AG09309 (cell line): ENCODE results near the gene NDUFB5.

Experiments used
- DNase-seq: peaks from one replicate; pipeline ENCODE4 v3.0.0-alpha.2; 2010; ENCODE audit warnings: low read depth
- H3K4me3 ChIP-seq: 2 replicates; pipeline ENCODE4 v1.5.1; 2011; ENCODE audit warnings: mild to moderate bottlenecking, low read depth, low read length, moderate library complexity; ENCODE audit not compliant: control insufficient read depth
- TF ChIP-seq, protein P1 (sequence below): IDR thresholded peaks from 2 replicates; pipeline ENCODE4 v1.5.1; 2011; ENCODE audit warnings: mild to moderate bottlenecking, low read depth, low read length, inconsistent platforms; ENCODE audit not compliant: insufficient read depth, control insufficient read depth; ENCODE audit errors: missing control alignments

Gene NDUFB5

DNA sequence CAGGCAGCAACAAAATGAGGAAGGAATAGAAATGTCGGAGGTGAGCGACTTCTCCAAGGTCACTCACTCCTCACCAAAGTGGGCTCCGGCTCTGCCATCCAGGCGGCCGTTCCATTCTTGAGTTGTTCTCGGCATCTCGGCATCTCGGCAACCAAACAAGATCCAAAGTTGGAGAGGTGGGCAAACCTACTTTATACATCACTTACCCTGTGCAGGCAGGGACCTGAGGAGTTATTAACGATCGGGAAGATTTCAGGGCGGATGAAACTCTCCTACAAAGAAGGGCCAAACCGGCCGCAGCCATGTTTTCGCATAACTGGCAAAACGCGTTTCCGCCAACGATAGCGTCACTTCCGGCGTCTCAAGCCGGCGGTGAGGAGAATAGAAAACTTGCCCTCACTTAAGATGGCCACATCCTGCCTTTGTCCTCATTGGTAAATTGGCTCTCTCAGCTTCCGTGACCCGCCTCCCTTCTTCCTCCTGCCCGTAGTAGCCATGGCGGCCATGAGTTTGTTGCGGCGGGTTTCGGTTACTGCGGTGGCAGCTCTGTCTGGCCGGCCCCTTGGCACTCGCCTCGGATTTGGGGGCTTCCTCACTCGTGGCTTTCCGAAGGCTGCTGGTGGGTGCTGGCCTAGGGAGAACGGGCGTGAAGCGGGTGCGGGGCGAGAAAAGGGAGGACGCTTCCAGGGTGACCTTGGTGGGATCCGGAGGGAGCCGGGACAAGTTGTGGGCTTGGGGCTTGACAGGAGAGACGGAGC is at the start of gene NDUFB5, which contains the start of gene MRPL47:
Gene NDUFB5 (plus strand): TSS at position 474 of the 758 bp plus-strand sequence. CDS start 22 bp downstream, at position 496.
Gene MRPL47 (minus strand): TSS at position 318 of the 758 bp plus-strand sequence. CDS start 14 bp downstream, at position 304.
- TF ChIP-seq, protein P1, sequence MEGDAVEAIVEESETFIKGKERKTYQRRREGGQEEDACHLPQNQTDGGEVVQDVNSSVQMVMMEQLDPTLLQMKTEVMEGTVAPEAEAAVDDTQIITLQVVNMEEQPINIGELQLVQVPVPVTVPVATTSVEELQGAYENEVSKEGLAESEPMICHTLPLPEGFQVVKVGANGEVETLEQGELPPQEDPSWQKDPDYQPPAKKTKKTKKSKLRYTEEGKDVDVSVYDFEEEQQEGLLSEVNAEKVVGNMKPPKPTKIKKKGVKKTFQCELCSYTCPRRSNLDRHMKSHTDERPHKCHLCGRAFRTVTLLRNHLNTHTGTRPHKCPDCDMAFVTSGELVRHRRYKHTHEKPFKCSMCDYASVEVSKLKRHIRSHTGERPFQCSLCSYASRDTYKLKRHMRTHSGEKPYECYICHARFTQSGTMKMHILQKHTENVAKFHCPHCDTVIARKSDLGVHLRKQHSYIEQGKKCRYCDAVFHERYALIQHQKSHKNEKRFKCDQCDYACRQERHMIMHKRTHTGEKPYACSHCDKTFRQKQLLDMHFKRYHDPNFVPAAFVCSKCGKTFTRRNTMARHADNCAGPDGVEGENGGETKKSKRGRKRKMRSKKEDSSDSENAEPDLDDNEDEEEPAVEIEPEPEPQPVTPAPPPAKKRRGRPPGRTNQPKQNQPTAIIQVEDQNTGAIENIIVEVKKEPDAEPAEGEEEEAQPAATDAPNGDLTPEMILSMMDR, result no peak
- DNase-seq, result peak; percentile 86
- H3K4me3 ChIP-seq, result peak within 1 kb of the TSS; percentile 92

DNA sequence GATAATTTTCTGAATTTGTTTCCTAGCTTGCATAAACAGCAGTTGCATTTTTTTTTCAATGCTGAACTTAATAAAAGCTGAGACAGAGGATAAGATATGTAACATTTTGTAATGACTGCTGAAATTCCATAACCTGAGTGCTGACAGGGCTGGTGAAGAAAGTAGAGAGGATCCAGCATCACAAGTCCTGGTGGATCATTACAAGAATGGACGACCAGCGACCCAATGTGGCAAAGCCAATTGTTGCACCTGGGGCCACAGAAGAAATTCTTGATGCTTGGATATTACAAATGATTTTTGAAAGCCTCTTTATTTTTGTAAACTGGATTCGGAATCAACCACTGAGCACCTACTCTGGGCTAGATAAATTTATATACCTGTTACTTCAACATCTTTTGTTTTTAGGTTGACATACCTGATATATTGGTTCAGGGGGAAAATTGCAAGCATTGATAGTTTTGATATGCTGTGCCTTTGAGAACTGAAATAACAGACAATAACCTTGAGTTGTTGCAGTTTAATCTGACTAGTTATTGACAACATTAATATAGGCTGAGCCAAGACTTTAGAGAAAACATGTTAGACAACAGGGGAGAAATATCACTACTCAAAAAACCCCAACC is 45.7 kb upstream of the NDUFB5 start:
- TF ChIP-seq, protein P1, result peak; percentile 81
- no peak overlapping the region for H3K4me3 ChIP-seq
- peak; percentile 50 for DNase-seq

DNA sequence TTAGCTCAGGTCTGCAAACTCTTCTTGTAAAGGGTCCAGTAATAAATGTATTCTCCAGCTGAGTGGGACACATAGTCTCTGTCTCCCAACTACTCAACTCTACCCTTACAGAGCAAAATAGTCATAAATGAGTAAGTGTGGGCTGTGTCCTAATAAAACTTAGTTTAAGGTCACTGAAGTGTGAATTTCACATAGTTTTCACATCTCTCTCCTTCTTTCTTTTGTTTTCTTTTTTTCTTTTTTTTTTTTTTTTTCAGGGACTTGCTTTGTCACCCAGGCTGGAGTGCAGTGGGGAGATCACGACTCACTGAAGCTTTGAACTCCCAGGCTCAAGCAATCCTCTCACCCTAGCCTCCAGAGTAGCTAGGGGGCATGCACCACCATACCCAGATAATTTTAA is 43.8 kb upstream of the NDUFB5 start:
- no peak overlapping the region for H3K4me3 ChIP-seq
- DNase-seq, result no peak
- TF ChIP-seq, protein P1, result no peak

DNA sequence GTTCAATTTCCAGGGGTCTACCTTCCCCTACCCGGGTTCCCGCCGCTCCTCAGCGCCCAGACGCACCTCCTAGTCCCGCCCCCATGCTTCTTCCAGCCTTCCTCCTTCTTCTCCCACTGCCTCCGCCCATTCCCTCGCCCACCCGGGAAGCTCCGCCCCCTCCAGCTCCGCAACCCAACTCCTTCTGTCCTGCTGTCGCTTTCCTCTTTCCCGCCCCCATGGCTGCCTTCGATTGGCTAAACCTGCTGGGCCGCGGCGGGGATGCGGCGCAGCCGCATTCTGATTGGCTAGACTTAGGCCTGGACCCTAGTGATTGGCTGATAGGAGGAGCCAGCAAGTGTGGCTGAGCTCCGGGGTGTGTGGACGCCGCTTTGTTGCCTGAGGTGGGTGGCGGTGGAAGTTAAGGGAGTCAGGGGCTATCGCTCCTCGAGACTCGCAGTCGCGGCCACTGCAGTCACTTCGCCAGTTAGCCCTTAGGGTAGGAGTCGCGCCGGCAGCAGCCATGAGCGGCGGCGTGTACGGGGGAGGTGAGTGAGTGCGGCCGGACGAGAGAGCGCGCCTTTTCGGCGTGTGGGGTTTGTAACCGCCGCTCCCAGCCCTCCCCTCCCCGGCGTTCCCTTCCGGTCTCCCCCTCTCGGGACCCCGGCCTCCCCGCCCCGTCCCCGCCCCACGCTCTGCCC is 41.9 kb upstream of the NDUFB5 start, which contains the start of gene ACTL6A:
Gene ACTL6A (plus strand): TSS at position 336 of the 680 bp plus-strand sequence. CDS start 167 bp downstream, at position 503.
- peak within 1 kb of the TSS; percentile 67 for H3K4me3 ChIP-seq
- TF ChIP-seq, protein P1, result no peak
- peak; percentile 97 for DNase-seq

DNA sequence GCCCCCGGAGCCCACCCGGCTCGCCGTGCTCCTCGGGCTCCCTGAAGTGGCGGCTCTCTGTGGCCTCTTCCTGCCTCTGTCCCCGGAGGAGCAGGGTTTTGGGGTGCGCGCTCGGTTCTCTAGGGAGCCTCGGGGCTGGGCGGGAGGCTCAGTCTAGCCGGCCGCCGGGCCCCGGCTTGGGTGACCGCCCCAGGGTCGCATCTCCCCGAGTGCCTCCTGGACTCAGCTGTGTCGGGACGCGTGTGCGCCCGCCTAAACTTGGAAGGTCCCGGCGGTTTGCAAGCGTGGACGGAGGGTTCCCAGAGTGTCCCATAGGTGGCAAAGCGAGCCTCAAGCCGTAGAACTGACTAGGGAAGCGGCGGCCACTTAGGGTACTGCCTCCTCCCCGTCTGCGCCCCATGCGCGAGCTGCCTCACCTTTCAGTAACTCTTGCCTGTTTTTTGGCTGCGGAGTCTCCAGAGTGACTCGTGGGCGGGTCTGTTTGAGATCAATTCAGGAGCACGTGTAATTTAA is 41.3 kb upstream of the NDUFB5 start:
- H3K4me3 ChIP-seq, result peak overlapping the region; percentile 67
- peak; percentile 14 for DNase-seq
- TF ChIP-seq, protein P1, result peak; percentile 54

DNA sequence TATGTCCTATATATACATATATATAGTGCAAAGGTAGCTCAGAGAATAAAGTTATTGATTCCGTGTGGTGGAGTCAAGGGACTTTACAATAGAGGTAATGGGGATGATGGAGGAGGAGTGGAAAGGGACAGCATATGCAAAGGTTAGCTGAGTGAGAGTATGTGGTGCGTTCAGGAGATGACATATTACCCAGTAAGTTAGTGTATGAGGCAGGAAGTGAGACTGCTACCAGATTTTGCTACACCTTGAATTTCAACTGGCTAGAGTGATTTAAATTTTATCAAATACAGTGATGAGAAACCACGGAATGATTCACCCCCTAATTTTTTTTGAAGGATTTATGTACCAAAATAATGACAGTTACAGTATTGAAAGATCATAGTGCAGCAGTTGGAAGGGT is 39.1 kb upstream of the NDUFB5 start:
- no peak overlapping the region for H3K4me3 ChIP-seq
- DNase-seq, result no peak
- TF ChIP-seq, protein P1, result no peak
